SK-N-SH treated with all-trans-retinoic acid at 6 μM for 48 hours (cell line): ENCODE data around the gene MLH1.
A peak's percentile ranks its signal among the peaks of the same experiment; 100 is the strongest.
"Not testable (repeated sequence)": the region's sequence is repeated elsewhere in the genome, so short reads cannot be mapped to it uniquely, and the experiment has no call there.

Source experiments
- ATAC-seq: fragments of 200-7000 bp; cut with Tn5 transposase; 3 replicates; pipeline ENCODE4 v1.9.1; 2020; ENCODE audit warnings: mild to moderate bottlenecking, moderate library complexity
- BACH2 ChIP-seq: fragments of 250-450 bp; sonication (Bioruptor Pico); IDR thresholded peaks from 2 replicates; pipeline ENCODE4 v1.9.0; 2021; ENCODE audit warnings: mild to moderate bottlenecking, borderline replicate concordance
- CREB5 ChIP-seq: fragments of 250-450 bp; sonication (Bioruptor Pico); IDR thresholded peaks from 2 replicates; pipeline ENCODE4 v1.5.1; 2020; ENCODE audit warnings: low read depth, mild to moderate bottlenecking, moderate library complexity
- CSDC2 ChIP-seq: fragments of 250-450 bp; sonication (Bioruptor Pico); IDR thresholded peaks from 2 replicates; pipeline ENCODE4 v1.5.0; 2020; ENCODE audit warnings: mild to moderate bottlenecking, moderate library complexity
- ESRRG ChIP-seq: fragments of 250-450 bp; sonication (Bioruptor Pico); IDR thresholded peaks from 2 replicates; pipeline ENCODE4 v1.6.1; 2021; ENCODE audit warnings: mild to moderate bottlenecking
- GLIS3 ChIP-seq: fragments of 250-450 bp; sonication (Bioruptor Pico); IDR thresholded peaks from 2 replicates; pipeline ENCODE4 v1.5.0; 2020; ENCODE audit warnings: mild to moderate bottlenecking, moderate library complexity
- ISL1 ChIP-seq: fragments of 250-450 bp; sonication (Bioruptor Pico); IDR thresholded peaks from 2 replicates; pipeline ENCODE4 v2.1.2; 2022; ENCODE audit warnings: mild to moderate bottlenecking, moderate library complexity
- OSR1 ChIP-seq: fragments of 250-450 bp; sonication (Bioruptor Pico); IDR thresholded peaks from 2 replicates; pipeline ENCODE4 v1.8.0; 2022; ENCODE audit warnings: moderate library complexity, mild to moderate bottlenecking, inconsistent platforms
- PATZ1 ChIP-seq: fragments of 250-450 bp; sonication (Bioruptor Pico); IDR thresholded peaks from 2 replicates; pipeline ENCODE4 v1.8.0; 2020; ENCODE audit warnings: mild to moderate bottlenecking, moderate library complexity, borderline replicate concordance
- POU6F1 ChIP-seq: fragments of 250-450 bp; sonication (Bioruptor Pico); IDR thresholded peaks from 2 replicates; pipeline ENCODE4 v1.8.0; 2021; ENCODE audit warnings: low read depth, mild to moderate bottlenecking, moderate library complexity, borderline replicate concordance
- PPARA ChIP-seq: fragments of 250-450 bp; sonication (Bioruptor Pico); IDR thresholded peaks from 2 replicates; pipeline ENCODE4 v1.5.0; 2020; ENCODE audit warnings: mild to moderate bottlenecking, borderline replicate concordance
- TCF4 ChIP-seq: fragments of 250-450 bp; sonication (Bioruptor Pico); IDR thresholded peaks from 2 replicates; pipeline ENCODE4 v1.8.0; 2021; ENCODE audit warnings: mild to moderate bottlenecking, moderate library complexity, borderline replicate concordance
- TOX ChIP-seq: fragments of 250-450 bp; sonication (Bioruptor Pico); IDR thresholded peaks from 2 replicates; pipeline ENCODE4 v1.8.0; 2021; ENCODE audit warnings: mild to moderate bottlenecking, moderate library complexity, borderline replicate concordance
- ZC3H10 ChIP-seq: fragments of 250-450 bp; sonication (Bioruptor Pico); IDR thresholded peaks from 2 replicates; pipeline ENCODE4 v1.5.1; 2021; ENCODE audit warnings: mild to moderate bottlenecking, moderate library complexity
- ZFP3 ChIP-seq: fragments of 250-450 bp; sonication (Bioruptor Pico); IDR thresholded peaks from 2 replicates; pipeline ENCODE4 v1.5.0; 2020; ENCODE audit warnings: mild to moderate bottlenecking, moderate library complexity
- ZFP30 ChIP-seq: fragments of 450-650 bp; formaldehyde crosslinking; IDR thresholded peaks from 2 replicates; pipeline ENCODE4 v1.5.0; 2022; ENCODE audit warnings: mild to moderate bottlenecking, moderate library complexity
- ZNF565 ChIP-seq: fragments of 450-650 bp; formaldehyde crosslinking; conservative IDR thresholded peaks from 2 replicates; pipeline ENCODE4 v1.5.0; 2020; ENCODE audit warnings: low read depth, mild to moderate bottlenecking, moderate library complexity
- ZNF70 ChIP-seq: fragments of 450-650 bp; formaldehyde crosslinking; IDR thresholded peaks from 2 replicates; pipeline ENCODE4 v1.5.0; 2020; ENCODE audit warnings: mild to moderate bottlenecking, moderate library complexity
- ZNF8 ChIP-seq: fragments of 450-650 bp; formaldehyde crosslinking; IDR thresholded peaks from 2 replicates; pipeline ENCODE4 v1.5.0; 2020; ENCODE audit warnings: mild to moderate bottlenecking, moderate library complexity
- TF ChIP-seq, protein P1 (sequence below): fragments of 250-450 bp; sonication (Bioruptor Pico); IDR thresholded peaks from 2 replicates; pipeline ENCODE4 v1.5.1; 2021; ENCODE audit warnings: mild to moderate bottlenecking, moderate library complexity
- TF ChIP-seq, protein P2 (sequence below): fragments of 250-450 bp; sonication (Bioruptor Pico); IDR thresholded peaks from 2 replicates; pipeline ENCODE4 v1.5.0; 2020; ENCODE audit warnings: mild to moderate bottlenecking, moderate library complexity

The MLH1 gene

DNA sequence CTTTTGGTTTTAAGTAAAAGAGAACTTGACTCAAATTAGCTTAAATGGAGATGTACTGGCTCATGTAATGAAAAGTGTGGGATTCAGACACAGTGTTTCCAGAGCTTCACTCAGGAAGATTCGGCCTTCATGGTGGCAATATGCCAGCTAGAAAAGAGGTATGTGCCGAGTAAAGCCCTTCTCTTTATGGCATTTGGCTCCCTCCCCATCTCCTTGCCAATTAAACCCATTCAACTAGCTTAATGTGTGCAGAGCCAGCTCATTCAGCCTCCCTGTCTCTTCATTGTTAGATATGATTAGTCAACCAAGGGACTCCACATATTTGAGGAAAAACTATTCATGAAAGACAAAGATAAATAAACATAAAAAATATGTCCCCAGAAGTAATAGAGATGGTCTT, 33.5 kb upstream of the MLH1 start (continued):
- TF ChIP-seq CREB5 (CRISPR knock-in tag) (no peak), TOX (no peak), POU6F1 (CRISPR knock-in tag) (no peak), PATZ1 (CRISPR knock-in tag) (no peak), ESRRG (no peak), ISL1 (CRISPR knock-in tag) (peak; percentile 83)

DNA sequence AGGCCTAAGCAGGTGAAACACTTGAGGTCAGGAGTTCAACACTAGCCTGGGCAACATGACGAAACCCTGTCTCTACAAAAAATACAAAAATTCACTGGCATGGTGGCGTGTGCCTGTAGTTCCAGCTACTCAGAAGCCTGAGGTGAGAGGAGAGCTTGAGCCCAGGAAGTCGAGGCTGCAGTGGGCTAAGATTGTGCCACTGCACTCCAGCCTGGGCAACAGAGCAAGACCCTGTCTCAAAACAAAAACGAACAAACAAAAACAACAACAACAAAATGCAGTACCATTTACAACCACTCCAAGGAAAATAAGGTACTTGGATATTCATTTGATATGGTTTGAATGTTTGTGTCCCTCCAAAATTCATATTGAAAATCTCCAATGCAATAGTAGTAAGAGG, 32.8 kb upstream of the MLH1 start:
- TF ChIP-seq POU6F1 (CRISPR knock-in tag) = no peak
- TF ChIP-seq CSDC2 (CRISPR knock-in tag) = no peak
- TF ChIP-seq PPARA (CRISPR knock-in tag) = no peak
- TF ChIP-seq, all 23 proteins: peak for 0
- ATAC-seq = no peak

GRCh38 chr3:36963008-36963407, 30.3 kb upstream of the MLH1 start:
- ATAC-seq = not testable (repeated sequence)

GRCh38 chr3:36964331-36964730, 29.0 kb upstream of the MLH1 start:
- TF ChIP-seq, protein P1, sequence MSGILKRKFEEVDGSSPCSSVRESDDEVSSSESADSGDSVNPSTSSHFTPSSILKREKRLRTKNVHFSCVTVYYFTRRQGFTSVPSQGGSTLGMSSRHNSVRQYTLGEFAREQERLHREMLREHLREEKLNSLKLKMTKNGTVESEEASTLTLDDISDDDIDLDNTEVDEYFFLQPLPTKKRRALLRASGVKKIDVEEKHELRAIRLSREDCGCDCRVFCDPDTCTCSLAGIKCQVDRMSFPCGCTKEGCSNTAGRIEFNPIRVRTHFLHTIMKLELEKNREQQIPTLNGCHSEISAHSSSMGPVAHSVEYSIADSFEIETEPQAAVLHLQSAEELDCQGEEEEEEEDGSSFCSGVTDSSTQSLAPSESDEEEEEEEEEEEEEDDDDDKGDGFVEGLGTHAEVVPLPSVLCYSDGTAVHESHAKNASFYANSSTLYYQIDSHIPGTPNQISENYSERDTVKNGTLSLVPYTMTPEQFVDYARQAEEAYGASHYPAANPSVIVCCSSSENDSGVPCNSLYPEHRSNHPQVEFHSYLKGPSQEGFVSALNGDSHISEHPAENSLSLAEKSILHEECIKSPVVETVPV (CRISPR knock-in tag) = no peak
- TF ChIP-seq OSR1 (CRISPR knock-in tag) (no peak), TCF4 (CRISPR knock-in tag) (no peak), PATZ1 (CRISPR knock-in tag) (no peak), GLIS3 (CRISPR knock-in tag) (no peak), POU6F1 (CRISPR knock-in tag) (no peak), ZNF70 (CRISPR knock-in tag) (no peak), ISL1 (CRISPR knock-in tag) (no peak), ZNF565 (CRISPR knock-in tag) (no peak), BACH2 (CRISPR knock-in tag) (no peak), PPARA (CRISPR knock-in tag) (no peak), CSDC2 (CRISPR knock-in tag) (no peak), ZNF8 (CRISPR knock-in tag) (no peak), TOX (no peak), ZFP3 (CRISPR knock-in tag) (no peak), ZFP30 (CRISPR knock-in tag) (no peak), ZC3H10 (CRISPR knock-in tag) (no peak)
- TF ChIP-seq, protein P2, sequence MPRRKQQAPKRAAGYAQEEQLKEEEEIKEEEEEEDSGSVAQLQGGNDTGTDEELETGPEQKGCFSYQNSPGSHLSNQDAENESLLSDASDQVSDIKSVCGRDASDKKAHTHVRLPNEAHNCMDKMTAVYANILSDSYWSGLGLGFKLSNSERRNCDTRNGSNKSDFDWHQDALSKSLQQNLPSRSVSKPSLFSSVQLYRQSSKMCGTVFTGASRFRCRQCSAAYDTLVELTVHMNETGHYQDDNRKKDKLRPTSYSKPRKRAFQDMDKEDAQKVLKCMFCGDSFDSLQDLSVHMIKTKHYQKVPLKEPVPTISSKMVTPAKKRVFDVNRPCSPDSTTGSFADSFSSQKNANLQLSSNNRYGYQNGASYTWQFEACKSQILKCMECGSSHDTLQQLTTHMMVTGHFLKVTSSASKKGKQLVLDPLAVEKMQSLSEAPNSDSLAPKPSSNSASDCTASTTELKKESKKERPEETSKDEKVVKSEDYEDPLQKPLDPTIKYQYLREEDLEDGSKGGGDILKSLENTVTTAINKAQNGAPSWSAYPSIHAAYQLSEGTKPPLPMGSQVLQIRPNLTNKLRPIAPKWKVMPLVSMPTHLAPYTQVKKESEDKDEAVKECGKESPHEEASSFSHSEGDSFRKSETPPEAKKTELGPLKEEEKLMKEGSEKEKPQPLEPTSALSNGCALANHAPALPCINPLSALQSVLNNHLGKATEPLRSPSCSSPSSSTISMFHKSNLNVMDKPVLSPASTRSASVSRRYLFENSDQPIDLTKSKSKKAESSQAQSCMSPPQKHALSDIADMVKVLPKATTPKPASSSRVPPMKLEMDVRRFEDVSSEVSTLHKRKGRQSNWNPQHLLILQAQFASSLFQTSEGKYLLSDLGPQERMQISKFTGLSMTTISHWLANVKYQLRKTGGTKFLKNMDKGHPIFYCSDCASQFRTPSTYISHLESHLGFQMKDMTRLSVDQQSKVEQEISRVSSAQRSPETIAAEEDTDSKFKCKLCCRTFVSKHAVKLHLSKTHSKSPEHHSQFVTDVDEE (CRISPR knock-in tag) = no peak
- no peak for ATAC-seq
